SKM-1 treated with dmso at 0.1 percent for 144 hours (cell line): ENCODE data around the gene ARL6IP5.
A peak's percentile ranks its signal among the peaks of the same experiment; 100 is the strongest.

Source experiments
- DNase-seq: peaks from one replicate; lab custom pipeline; 2025; ENCODE audit not compliant: unreplicated experiment; lab: John Stamatoyannopoulos, UW

Gene ARL6IP5

GRCh38 chr3:69116162-69116561 is 31.4 kb downstream of the ARL6IP5 start:
- no peak for DNase-seq

GRCh38 chr3:69116897-69117296 is 32.2 kb downstream of the ARL6IP5 start:
- no peak for DNase-seq

GRCh38 chr3:69118555-69118954 is 33.8 kb downstream of the ARL6IP5 start:
- no peak for DNase-seq

GRCh38 chr3:69119138-69119537 is 34.4 kb downstream of the ARL6IP5 start:
- DNase-seq, result no peak

GRCh38 chr3:69119681-69120080 is 34.9 kb downstream of the ARL6IP5 start:
- DNase-seq, result no peak

GRCh38 chr3:69120879-69121464 is 36.2 kb downstream of the ARL6IP5 start:
- DNase-seq, result peak; percentile 46

- DNase-seq, result no peak
These were observed 36.8 kb downstream of the ARL6IP5 start for GRCh38 chr3:69121513-69121912.

- no peak for DNase-seq
These were observed 37.2 kb downstream of the ARL6IP5 start for GRCh38 chr3:69121950-69122349.

GRCh38 chr3:69122403-69122802 is 37.7 kb downstream of the ARL6IP5 start, which contains the start of gene LMOD3:
Gene LMOD3, minus strand, starts transcription at chr3:69122595. Its CDS starts 209 bp downstream, at chr3:69122386.
- no peak for DNase-seq

- no peak for DNase-seq
These were observed 41.5 kb downstream of the ARL6IP5 start for GRCh38 chr3:69126216-69126615.

GRCh38 chr3:69126999-69127398 is 42.3 kb downstream of the ARL6IP5 start:
- DNase-seq, result peak; percentile 12

- DNase-seq, result no peak
These were observed 43.8 kb downstream of the ARL6IP5 start for GRCh38 chr3:69128509-69128908.

- DNase-seq, result no peak
These were observed 44.8 kb downstream of the ARL6IP5 start for GRCh38 chr3:69129531-69129930.

GRCh38 chr3:69130689-69131088 is 46.0 kb downstream of the ARL6IP5 start:
- DNase-seq, result no peak

GRCh38 chr3:69137005-69137404 is 52.3 kb downstream of the ARL6IP5 start:
- no peak for DNase-seq

GRCh38 chr3:69137412-69137811 is 52.7 kb downstream of the ARL6IP5 start:
- no peak for DNase-seq

- no peak for DNase-seq
These were observed 56.6 kb downstream of the ARL6IP5 start for GRCh38 chr3:69141313-69141712.

GRCh38 chr3:69142090-69142489 is 57.4 kb downstream of the ARL6IP5 start:
- no peak for DNase-seq

GRCh38 chr3:69142797-69143454 is 58.2 kb downstream of the ARL6IP5 start:
- DNase-seq, result no peak

- DNase-seq, result no peak
These were observed 58.9 kb downstream of the ARL6IP5 start for GRCh38 chr3:69143612-69144011.

- DNase-seq, result no peak
These were observed 60.0 kb downstream of the ARL6IP5 start for GRCh38 chr3:69144631-69145245.

GRCh38 chr3:69145688-69146087 is 61.0 kb downstream of the ARL6IP5 start:
- DNase-seq, result no peak
